ENCODE results near the gene NELL1.

DNA sequence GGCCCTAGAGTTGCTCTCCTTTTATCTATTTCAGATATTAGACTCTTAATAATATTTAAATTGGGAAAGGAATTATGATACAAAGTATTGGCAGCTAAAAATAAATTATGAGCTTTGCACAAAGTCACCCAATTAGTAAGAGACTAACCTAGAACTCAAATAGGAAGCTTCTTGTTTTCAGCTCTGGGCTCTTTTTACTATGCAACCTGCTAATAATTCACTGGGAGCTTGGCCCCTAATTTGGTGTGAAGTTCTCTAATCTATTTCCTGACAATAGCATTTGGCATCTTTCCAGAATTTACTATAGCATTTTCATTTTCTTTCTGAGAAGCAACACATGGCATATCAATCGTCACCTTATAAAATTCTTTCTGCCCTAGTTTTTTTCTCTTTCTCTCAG lies 795.8 kb downstream of the NELL1 start:
- TF ChIP-seq FOXP2 (optimal IDR thresholded peaks at IDR 0.05; ENCODE audit: borderline replicate concordance, extremely low read depth, extremely low read length, insufficient read depth) (no peak), REST (IDR thresholded peaks at IDR 0.05; ENCODE audit: insufficient read depth in 1 of 2, low read depth in 2 of 2, low read length in 2 of 2) (no peak)
